Stimulated activated naive CD8-positive, alpha-beta T cell treated with anti-CD3 and anti-CD28 coated beads, Interleukin-15, Interleukin-2, amounts not matched to agents 100 ng/mL and 50 ng/mL, for 24 hours (primary cell): Measurements from ENCODE around the gene CYFIP1.

Experiments
- H3K27ac Mint-ChIP-seq: one replicate; pipeline ENCODE4 v1.8.0; 2021; ENCODE audit warnings: mild to moderate bottlenecking, mixed read lengths
- H3K27me3 Mint-ChIP-seq: one replicate; pipeline ENCODE4 v1.8.0; 2021; ENCODE audit warnings: mixed read lengths
- H3K36me3 Mint-ChIP-seq: one replicate; pipeline ENCODE4 v1.8.0; 2021; ENCODE audit warnings: low read depth, mixed read lengths
- H3K4me1 Mint-ChIP-seq: one replicate; pipeline ENCODE4 v1.8.0; 2021; ENCODE audit warnings: low read depth, mixed read lengths
- H3K4me3 Mint-ChIP-seq: one replicate; pipeline ENCODE4 v1.8.0; 2021; ENCODE audit warnings: mild to moderate bottlenecking, mixed read lengths
- H3K9me3 Mint-ChIP-seq: one replicate; pipeline ENCODE4 v1.8.0; 2021; ENCODE audit warnings: mixed read lengths

CYFIP1 gene

DNA sequence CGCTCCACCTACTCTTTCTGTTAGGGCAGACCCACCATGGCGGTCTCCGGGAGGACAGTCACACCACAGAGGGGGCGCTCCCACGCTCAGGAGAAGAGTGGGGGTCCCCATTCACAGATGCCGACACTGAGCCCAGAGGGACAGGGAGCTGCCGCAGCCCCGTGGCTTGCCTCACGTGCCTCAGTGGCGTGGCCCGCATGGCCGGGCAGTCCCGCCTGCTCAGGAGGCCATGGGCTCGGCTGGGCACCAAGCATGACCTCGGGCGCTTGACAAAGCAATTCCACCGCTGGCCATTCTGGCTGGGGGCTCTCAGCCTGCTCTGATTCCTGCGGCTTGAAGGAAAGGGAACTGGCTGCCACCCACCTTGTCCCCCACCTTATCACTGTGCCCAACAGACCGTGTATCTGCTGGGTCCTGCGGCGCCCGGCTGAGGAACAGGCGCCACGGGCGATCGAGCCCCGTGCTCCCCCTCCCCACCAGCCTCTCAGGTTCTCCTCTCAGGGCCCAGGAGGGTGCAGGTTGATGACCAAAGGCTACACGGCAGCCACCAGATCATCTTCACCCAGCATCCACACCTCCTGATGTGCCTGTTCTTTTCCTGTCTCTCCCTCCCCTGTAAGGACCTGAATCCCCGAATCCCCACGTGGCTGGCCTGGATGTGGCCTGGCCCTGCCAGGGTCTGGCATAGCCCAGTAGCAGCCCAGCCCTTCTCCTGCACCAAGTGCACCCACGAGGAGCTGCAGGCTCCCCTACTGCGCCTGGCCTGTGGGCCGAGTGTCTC is 20.7 kb downstream of the CYFIP1 start:
- no peaks in the 10 kb centered on the region for H3K27me3 Mint-ChIP-seq
- H3K4me3 Mint-ChIP-seq: no peak overlapping the region
- no peaks in the 10 kb centered on the region for H3K4me1 Mint-ChIP-seq

DNA sequence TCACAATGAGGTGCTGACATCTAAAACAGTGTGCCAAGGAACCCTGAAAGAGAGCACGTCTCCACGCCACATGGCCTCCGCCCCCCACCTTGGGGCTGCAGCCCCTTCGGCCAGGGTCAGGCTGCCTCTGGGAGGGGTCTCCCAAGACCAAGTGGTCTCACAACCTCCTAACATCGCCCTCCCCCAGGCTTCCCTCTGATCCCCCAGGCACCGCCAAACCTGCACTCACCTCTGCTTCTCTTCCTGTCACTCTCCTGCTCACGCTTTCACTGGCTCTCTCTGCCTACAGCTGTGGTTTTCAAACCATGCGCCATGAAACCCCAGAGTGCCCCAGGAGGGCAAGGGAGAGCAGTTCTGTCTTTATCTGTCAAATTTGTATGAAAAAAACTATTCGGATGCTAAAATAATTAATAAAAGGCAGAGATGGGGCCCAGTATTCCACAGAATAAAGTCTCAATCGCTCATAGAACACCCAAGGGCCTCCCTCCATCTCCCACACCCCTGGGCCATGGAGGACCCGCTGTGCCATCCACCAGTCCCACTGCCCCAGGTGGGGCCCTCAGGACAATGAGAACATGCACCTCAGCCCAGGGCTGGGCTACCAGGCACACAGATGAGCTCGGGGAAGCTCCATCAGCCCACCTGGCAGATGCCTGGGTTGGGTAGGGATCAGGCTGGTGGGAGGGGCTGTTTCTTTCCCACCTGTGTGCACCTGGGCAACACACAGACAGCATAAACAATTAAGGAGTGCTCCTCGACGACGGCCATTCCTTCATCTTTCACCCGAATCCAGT is 21.5 kb downstream of the CYFIP1 start:
- Mint-ChIP-seq H3K27ac (no peak overlapping the region), H3K4me1 (no peaks in the 10 kb centered on the region), H3K4me3 (no peak overlapping the region), H3K9me3 (no peaks in the 10 kb centered on the region), H3K36me3 (no peaks in the 10 kb centered on the region), H3K27me3 (no peaks in the 10 kb centered on the region)

More for the DNA sequence above, 20.7 kb downstream of the CYFIP1 start:
- Mint-ChIP-seq H3K27ac (no peak overlapping the region), H3K36me3 (no peaks in the 10 kb centered on the region), H3K9me3 (no peaks in the 10 kb centered on the region)

DNA sequence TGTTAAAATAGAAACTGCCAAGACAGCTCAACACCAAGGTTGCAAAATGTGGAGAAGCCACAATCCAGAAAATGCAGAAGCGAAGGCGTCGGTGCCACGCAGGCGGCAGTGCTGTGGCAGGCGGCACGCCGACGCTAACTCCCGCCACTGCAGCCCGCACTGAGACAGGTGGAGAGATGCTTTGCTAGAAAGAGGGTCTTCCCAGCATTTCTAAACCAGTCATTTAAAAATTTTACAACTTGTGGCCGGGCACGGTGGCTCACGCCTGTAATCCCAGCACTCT is 23.2 kb downstream of the CYFIP1 start:
- Mint-ChIP-seq H3K9me3 (no peaks in the 10 kb centered on the region), H3K4me1 (no peaks in the 10 kb centered on the region), H3K36me3 (no peaks in the 10 kb centered on the region), H3K4me3 (no peak overlapping the region), H3K27me3 (no peaks in the 10 kb centered on the region), H3K27ac (no peak overlapping the region)

DNA sequence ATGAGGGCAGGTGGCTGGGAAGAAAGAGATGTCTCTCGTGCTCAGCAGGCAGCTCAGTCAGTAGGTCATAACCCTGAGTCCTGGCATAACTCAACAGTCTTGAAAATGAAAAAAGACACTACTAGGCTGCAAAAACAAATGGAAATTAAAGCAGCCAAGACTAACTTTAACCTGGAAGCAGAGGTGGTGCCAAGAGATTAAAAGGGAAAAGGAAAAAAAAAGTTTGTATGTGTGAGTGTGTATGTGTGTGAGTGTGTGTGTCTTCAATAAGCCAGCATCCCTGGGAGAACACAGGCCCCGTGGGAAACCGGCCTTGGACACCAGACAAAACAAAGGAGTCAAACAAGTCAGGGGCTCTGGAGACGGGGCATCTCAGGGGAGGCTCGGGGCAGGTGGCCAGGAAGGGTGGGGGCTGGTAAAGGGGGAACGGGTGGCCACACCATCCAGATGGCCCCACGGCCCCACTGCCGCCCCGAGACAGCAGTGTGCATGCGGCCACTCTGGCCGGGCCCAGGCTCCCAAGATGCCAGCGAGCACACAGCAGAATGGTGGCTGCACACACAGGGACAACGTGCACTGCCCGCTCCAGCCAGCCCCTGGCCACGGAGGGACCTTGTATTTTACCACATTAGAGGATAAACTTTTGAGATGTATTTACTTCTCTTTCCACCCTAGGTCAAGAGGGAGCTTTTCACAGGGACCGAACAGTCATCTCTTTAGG is 23.8 kb downstream of the CYFIP1 start:
- Mint-ChIP-seq H3K27me3 (no peaks in the 10 kb centered on the region), H3K27ac (no peak overlapping the region), H3K9me3 (no peaks in the 10 kb centered on the region), H3K4me3 (no peak overlapping the region), H3K4me1 (no peaks in the 10 kb centered on the region), H3K36me3 (no peaks in the 10 kb centered on the region)

DNA sequence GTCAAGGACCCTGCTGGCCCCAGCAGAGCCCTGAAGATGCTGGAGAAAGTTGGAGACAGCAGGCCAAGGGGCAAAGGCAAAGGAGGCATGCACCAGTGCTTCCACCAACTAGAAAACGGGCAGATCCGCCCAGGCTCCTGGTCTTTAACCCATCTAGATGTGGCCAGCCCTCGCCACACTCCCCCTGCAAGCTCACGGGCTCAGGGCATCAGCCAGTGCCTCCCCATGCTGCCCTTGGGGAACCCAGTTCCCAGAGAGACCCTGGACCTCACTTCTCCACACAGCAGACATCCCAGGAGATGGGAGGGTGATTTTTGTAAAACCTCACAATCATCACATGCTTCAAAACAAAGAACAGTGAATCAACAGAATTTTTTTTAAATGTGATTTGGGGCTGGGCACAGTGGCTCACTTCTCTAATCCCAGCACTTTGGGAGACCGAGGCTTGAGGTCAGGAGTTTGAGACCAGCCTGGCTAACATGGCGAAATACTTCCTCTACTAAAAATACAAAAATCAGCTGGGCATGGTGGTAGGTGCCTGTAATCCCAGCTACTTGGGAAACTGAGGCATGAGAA is 24.5 kb downstream of the CYFIP1 start:
- H3K27ac Mint-ChIP-seq: no peak overlapping the region
- no peaks in the 10 kb centered on the region for H3K36me3 Mint-ChIP-seq
- no peaks in the 10 kb centered on the region for H3K4me1 Mint-ChIP-seq
- no peaks in the 10 kb centered on the region for H3K9me3 Mint-ChIP-seq
- no peaks in the 10 kb centered on the region for H3K27me3 Mint-ChIP-seq
- no peak overlapping the region for H3K4me3 Mint-ChIP-seq

DNA sequence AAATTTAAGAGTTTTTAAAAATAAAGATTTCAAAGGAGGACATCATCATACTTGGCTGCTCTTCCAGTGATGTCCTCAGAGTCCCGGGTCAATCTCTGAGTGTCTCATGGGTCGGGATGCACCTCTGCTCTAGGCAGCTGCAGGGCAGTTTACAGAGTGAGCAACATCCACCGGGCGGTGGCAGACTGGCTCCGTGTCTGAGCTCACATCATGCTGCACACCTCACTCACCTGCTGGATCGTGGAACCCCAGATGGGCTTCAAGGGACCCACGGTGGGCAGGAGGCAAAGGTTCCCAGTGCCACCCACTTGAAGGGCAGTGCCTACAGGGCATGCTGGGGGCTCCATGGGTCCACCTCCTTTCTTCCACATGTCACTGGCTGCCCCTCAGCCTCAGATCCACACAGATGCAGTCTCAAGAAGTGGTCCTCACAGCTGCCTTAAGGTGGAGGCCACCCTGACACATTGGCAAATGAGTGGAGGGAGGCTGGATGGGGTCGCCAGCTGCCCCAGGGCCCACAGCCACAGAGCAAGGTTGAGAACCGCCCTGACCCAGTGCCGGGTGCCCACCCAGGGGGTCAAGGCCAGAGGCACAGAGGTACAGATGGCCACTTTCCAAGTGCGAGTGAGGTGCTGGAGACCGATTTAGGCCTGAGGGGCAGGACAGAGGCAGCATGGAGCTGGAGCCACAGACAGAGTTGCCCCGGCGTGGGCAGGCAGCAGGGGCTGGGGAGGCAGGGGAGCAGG is 25.2 kb downstream of the CYFIP1 start:
- Mint-ChIP-seq H3K9me3 (no peaks in the 10 kb centered on the region), H3K27ac (no peak overlapping the region), H3K4me1 (no peaks in the 10 kb centered on the region), H3K27me3 (no peaks in the 10 kb centered on the region), H3K36me3 (no peaks in the 10 kb centered on the region), H3K4me3 (no peak overlapping the region)

DNA sequence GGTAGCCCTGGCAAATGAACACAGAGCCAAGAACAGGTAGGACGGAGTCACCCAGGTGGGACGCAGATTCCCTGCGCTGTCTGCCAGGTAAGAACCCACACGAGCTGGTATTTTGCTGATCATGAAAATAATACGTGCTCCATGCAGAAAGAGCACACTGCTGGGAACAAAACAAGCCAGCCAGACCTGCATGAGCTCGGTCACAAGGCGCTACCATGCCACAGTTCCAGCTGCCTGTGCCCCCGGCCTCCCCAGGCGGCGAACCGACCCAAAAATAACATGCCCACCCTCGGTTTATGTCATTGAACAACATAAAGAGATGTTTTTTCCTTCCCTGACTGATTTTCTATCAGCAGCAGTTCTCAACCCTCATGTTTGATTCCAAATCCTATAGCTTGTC is 25.8 kb downstream of the CYFIP1 start:
- Mint-ChIP-seq H3K4me3 (no peak overlapping the region), H3K9me3 (no peaks in the 10 kb centered on the region), H3K4me1 (peaks cover under 1% of the 10 kb centered on the region), H3K27me3 (no peaks in the 10 kb centered on the region), H3K27ac (no peak overlapping the region), H3K36me3 (no peaks in the 10 kb centered on the region)

DNA sequence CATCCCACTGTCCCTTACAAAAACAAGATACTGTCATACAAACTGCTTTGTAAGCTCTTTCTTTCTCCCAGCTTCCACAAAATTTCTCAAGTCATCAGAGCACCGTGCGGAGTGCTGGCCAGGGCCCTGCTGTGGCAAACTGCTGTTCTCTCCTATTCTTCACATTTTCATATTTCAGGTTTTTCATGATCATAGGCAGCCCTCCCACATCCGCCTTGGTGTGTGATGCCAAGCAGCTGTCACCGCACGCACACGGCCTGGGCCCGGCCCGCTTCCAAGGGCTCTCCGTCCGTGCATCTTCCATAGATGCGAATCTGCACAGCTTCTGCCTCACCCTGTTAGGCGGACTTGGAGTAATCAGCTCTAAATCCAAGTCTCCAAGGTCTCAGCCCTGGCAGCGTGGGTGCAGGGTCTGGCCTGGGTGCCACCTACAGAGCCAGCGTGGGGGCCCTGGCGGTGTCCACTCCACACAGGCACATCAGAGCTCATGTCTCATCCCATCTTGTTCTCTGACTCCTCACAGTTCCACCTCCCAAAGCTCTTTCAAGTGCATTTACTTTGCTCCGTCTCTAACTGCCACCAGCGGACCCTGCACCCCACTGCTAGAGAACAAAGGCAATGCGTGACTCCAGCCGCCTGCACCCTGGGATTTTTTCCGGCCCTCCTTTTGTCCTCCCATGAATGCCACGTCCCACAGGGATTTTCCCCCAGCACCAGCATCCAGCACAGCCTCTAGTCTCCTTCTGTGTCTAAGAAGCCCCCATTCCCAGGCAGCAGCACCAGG is 27.2 kb downstream of the CYFIP1 start:
- Mint-ChIP-seq H3K4me1 (peaks cover 11% of the 10 kb centered on the region), H3K36me3 (no peaks in the 10 kb centered on the region), H3K9me3 (no peaks in the 10 kb centered on the region), H3K27ac (no peak overlapping the region), H3K27me3 (peaks cover 6% of the 10 kb centered on the region), H3K4me3 (no peak overlapping the region)

DNA sequence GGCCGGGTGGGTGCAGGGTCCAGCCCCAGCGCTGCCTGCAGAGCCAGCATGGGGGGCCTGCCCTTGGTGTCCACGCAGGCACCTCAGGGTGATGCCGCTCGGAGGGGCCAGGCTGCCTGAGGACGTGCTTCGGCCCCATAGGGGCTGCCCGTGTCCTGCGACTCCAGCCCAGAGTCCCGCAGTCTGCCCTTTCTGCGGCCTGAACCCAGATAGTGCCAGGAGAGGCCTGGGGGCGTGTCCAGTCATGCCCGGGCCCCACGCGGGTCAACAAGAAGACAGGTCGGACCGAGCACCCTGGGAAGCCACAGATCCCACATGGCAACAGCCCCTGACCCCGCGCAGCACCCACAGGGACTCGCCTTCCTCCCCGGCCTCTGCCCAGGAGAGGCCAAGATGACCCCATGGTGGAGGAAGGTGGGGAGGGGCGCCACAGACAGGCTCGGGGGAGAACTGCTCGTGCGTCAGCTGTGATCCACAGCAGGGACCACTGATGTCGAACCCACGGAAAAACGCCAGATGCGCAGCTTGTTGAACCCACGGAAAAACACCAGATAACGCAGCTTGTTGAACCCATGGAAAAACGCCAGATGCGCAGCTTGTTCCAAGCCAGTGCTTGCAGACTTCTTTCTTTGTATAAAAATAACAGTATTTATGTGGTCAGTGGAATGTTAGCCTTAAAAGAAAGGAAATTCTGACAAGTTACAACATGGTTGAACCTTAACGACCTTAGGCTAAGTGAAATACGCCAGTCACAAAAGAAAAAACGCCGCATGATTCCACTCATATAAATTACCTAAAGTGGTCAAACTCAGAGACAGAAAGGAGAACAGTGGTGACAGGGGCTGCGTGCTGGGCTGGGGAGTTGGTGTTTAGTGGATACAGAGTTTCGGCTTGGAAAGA is 28.5 kb downstream of the CYFIP1 start:
- H3K27ac Mint-ChIP-seq: no peak overlapping the region
- H3K4me1 Mint-ChIP-seq: peaks cover 11% of the 10 kb centered on the region
- H3K9me3 Mint-ChIP-seq: no peaks in the 10 kb centered on the region
- H3K27me3 Mint-ChIP-seq: peaks cover 12% of the 10 kb centered on the region
- no peaks in the 10 kb centered on the region for H3K36me3 Mint-ChIP-seq
- H3K4me3 Mint-ChIP-seq: no peak overlapping the region

DNA sequence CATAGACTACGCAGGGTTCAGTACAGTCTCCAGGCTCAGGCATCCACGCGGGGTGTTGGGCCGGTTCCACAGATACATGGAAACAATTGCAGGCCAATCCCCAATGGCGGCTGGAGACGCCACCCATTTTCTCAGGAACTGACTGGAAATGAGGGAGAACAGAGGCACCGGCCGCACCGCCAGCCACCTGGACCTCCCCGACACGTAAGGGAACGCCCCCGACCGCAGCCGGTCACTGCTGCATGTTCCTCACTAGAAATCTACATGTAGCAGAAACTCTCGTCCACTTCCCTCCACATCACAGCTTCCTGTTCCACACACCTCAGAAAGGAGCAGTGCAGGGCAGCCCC is 29.2 kb downstream of the CYFIP1 start:
- Mint-ChIP-seq H3K4me3 (no peak overlapping the region), H3K9me3 (no peaks in the 10 kb centered on the region), H3K27ac (no peak overlapping the region), H3K4me1 (peaks cover 11% of the 10 kb centered on the region), H3K36me3 (no peaks in the 10 kb centered on the region), H3K27me3 (peaks cover 15% of the 10 kb centered on the region)

DNA sequence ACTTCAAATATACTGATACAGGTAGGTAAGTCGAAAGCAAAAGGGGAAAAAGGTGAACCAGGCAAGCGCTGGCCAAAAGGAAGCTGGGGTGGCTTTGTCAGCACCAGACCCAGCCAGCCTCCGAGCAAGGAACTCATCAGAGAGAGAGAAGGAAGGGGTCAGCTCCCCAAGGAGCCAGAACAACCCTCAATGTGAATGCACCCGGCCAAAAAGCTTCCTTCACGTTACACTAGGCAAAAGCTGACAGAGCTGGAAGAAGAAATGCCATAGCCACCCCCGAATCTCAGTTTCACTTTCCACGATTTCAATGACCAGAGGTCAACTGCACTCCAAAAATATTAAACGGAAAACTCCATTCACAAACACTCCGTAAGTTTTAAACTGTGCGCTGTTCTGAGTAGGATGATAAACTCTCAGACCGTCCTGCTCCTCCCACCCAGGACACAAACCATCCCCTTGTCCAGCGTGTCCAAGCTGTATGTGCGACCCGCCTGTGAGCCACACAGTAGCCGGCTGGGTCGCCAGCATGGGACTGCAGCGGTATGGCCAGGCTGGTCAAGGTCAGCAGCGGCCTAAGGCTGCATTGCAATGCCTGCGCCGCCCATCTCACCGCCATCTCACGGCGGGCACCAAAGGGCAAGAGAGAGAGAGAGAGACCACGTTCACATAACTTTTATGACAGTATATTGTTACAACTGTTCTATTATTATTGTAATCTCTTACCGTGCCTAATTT is 29.7 kb downstream of the CYFIP1 start:
- no peak overlapping the region for H3K4me3 Mint-ChIP-seq
- peaks cover 11% of the 10 kb centered on the region for H3K4me1 Mint-ChIP-seq
- H3K27me3 Mint-ChIP-seq: peaks cover 15% of the 10 kb centered on the region
- H3K27ac Mint-ChIP-seq: no peak overlapping the region
- no peaks in the 10 kb centered on the region for H3K36me3 Mint-ChIP-seq
- H3K9me3 Mint-ChIP-seq: no peaks in the 10 kb centered on the region

DNA sequence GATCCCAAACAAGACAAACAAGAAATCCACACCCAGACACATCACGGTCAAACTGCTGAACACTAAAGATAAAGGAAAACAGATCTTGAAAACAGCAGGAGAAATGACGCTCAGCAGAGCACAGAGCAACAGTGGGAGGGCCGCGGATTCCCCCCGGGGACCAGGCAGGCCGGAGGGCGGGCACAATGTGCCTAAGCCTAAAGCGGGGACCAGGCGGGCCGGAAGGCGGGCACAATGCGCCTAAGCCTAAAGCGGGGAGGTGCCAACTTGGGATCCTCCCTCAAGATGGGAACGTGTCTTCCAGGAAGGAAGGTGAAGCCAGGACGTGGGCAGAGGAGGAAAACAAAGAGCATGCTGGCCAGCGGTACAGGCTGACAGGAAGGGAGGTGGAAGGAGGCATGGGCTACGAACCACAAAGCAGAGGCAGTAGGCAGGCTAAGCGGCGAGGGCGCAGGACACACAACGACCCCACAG is 31.1 kb downstream of the CYFIP1 start:
- Mint-ChIP-seq H3K4me3 (peak overlapping the region; percentile 69), H3K4me1 (peaks cover 11% of the 10 kb centered on the region), H3K9me3 (no peaks in the 10 kb centered on the region), H3K27ac (peak overlapping the region; percentile 10), H3K27me3 (peaks cover 15% of the 10 kb centered on the region), H3K36me3 (no peaks in the 10 kb centered on the region)

DNA sequence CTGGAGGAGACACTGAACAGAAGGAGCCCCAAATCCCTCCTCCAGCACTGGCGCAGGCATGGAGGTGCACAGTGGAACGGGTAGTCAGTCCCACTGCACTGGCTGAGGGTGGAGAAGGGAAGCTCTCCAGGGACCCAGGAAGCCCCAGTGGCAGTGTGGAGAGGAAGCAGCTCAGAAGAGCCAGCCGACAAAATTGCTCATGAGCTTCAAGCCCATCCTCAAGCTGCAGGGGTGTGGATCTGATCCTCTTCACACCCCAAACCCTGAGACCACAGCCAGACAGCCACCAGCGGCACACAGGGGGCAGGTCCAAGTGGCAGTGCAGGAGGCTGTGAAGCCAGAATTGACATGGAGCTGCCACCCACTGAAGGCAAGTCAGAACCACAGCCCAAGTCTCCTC is 32.1 kb downstream of the CYFIP1 start:
- Mint-ChIP-seq H3K27ac (no peak overlapping the region), H3K9me3 (no peaks in the 10 kb centered on the region), H3K27me3 (peaks cover 15% of the 10 kb centered on the region), H3K4me1 (peaks cover 11% of the 10 kb centered on the region), H3K36me3 (peaks cover 6% of the 10 kb centered on the region), H3K4me3 (no peak overlapping the region)
